Bladder microvascular endothelial cell (primary cell): ENCODE results near the gene RNU11. TPM values are rescaled to one million over a fixed set of nuclear protein-coding genes. Genes with fewer than 3 reads are reported as not detected.

ENCODE experiments used
- total RNA-seq: library from RNA; depleted of rRNA; stranded (reverse); fragments of >200 nt; gene quantifications from 2 replicates; pipeline ENCODE4 v1.2.3, GENCODE V29; 2014

Gene RNU11
- under 0.01 TPM in 1 of 2 replicates, not detected in the other for total RNA-seq

GRCh38 chr1:28648474-28649198 lies at the start of gene RNU11:
TSS of gene RNU11 (plus strand) at chr1:28648600.

GRCh38 chr1:28642847-28643635 lies 5.4 kb upstream of the RNU11 start, which contains the start of gene TAF12:
TSS of gene TAF12 (minus strand) at chr1:28643067. CDS start at chr1:28622081, 20,986 bp downstream.

GRCh38 chr1:28668191-28668955 lies 20.0 kb downstream of the RNU11 start, which contains the start of gene GMEB1:
TSS of gene GMEB1 (plus strand) at chr1:28668784. CDS start at chr1:28683613, 14,829 bp downstream.

Other genes with a start within 250 kb of the RNU11 start
- gene RCC1, start 142.6 kb upstream of the RNU11 start, total RNA-seq: 48.4 and 63.1 TPM in 2 replicates
- gene TRNAU1AP, start 95.5 kb upstream of the RNU11 start, total RNA-seq: 21.2 and 23.7 TPM in 2 replicates
- 0.65 and 5.2 TPM in 2 replicates for gene RAB42, start 56.3 kb upstream of the RNU11 start, total RNA-seq
- gene TAF12, start 5.5 kb upstream of the RNU11 start, total RNA-seq: 25.3 and 30.8 TPM in 2 replicates
- 5.5 and 12.8 TPM in 2 replicates for gene GMEB1, start 20.2 kb downstream of the RNU11 start, total RNA-seq
- 60.1 and 80.1 TPM in 2 replicates for gene YTHDF2, start 88.3 kb downstream of the RNU11 start, total RNA-seq
- gene OPRD1, start 163.6 kb downstream of the RNU11 start, total RNA-seq: under 0.01 TPM in 1 of 2 replicates, not detected in the other